OCI-LY3 (cell line): ENCODE data around the gene KLHL29.

Source experiments
- H2AFZ ChIP-seq: fragments of 200-600, 300-600 bp; shearing (Covaris generic); 2 replicates; pipeline ENCODE4 v1.6.0; 2014; ENCODE audit warnings: antibody characterized with exemption, low read depth, low read length
- H3K27ac ChIP-seq: fragments of 200-600, 300-600 bp; sonication (generic); 2 replicates; pipeline ENCODE4 v1.5.1; 2014; ENCODE audit warnings: mild to moderate bottlenecking, low read length, moderate library complexity, mixed read lengths
- H3K27me3 ChIP-seq: fragments of 200-600, 300-600 bp; sonication (generic); 2 replicates; pipeline ENCODE4 v1.6.1; 2014; ENCODE audit warnings: low read depth, low read length, mixed read lengths
- H3K36me3 ChIP-seq: fragments of 200-600, 300-600 bp; sonication (generic); replicated peaks from 2 replicates; pipeline ENCODE3; 2014; ENCODE audit warnings: low read depth, low read length, mixed read lengths
- H3K4me1 ChIP-seq: fragments of 300-600, 200-600 bp; sonication (generic); 2 replicates; pipeline ENCODE4 v1.6.1; 2014; ENCODE audit warnings: low read length, mixed read lengths
- H3K4me2 ChIP-seq: fragments of 200-600, 300-600 bp; sonication (generic); 2 replicates; pipeline ENCODE4 v1.6.1; 2014; ENCODE audit warnings: low read length, mixed read lengths
- H3K4me3 ChIP-seq: fragments of 300-600, 200-600 bp; sonication (generic); 2 replicates; pipeline ENCODE4 v1.5.1; 2014; ENCODE audit warnings: antibody characterized with exemption, mild to moderate bottlenecking, low read length, moderate library complexity
- H3K79me2 ChIP-seq: fragments of 300-600, 200-600 bp; shearing (Covaris generic); 2 replicates; pipeline ENCODE4 v1.6.1; 2014; ENCODE audit warnings: mild to moderate bottlenecking, low read length, mixed read lengths
- H3K9ac ChIP-seq: fragments of 300-600, 200-600 bp; shearing (Covaris generic); 2 replicates; pipeline ENCODE4 v1.6.0; 2014; ENCODE audit warnings: mild to moderate bottlenecking, low read length, moderate library complexity
- H3K9me3 ChIP-seq: fragments of 200-600, 300-600 bp; shearing (Covaris generic); 2 replicates; pipeline ENCODE4 v1.6.1; 2014; ENCODE audit warnings: low read length, mixed read lengths; ENCODE audit not compliant: insufficient read depth
- H4K20me1 ChIP-seq: fragments of 200-600, 300-600 bp; sonication (generic); 2 replicates; pipeline ENCODE4 v1.6.1; 2016; ENCODE audit warnings: low read length, mixed read lengths; ENCODE audit not compliant: insufficient read depth
- EZH2phosphoT487 ChIP-seq: fragments of 200-600 bp; shearing (Covaris generic); IDR thresholded peaks from 2 replicates; pipeline ENCODE4 v1.6.1; 2018; ENCODE audit warnings: antibody characterized with exemption, mixed run types, low read depth
- TF ChIP-seq, protein P1 (sequence below): fragments of 200-600, 300-600 bp; sonication (generic); IDR thresholded peaks from 2 replicates; pipeline ENCODE4 v1.5.1; 2014; ENCODE audit warnings: antibody characterized with exemption, low read length, low read depth

The KLHL29 gene

DNA sequence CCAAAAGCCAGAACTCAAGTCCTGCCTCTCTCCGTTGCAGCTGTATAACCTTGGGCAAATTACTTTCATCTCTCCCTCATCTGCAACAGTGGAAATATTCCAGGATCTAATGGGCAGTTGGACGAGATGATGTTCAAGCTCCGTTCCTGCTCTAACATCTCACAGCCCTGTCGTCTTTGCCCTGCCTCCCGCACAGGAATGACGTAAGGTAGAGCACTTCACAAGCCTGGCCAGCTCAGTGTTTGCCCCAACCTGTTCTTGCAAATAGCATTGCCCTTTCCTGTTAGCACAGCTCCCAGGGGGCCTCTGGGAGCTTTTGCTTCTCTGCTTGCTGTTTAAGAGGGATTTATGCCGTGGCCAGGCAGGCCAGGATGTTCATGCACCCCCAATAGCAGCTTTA is 107.9 kb downstream of the KLHL29 start:
- Histone ChIP-seq H2AFZ (no peak overlapping the region), H3K36me3 (no peaks in the 10 kb centered on the region), H3K27me3 (no peaks in the 10 kb centered on the region), H3K4me2 (no peak overlapping the region), H3K9me3 (no peaks in the 10 kb centered on the region), H4K20me1 (no peaks in the 10 kb centered on the region), H3K4me1 (no peaks in the 10 kb centered on the region), H3K4me3 (no peak overlapping the region), H3K27ac (no peak overlapping the region), H3K79me2 (no peaks in the 10 kb centered on the region), H3K9ac (no peak overlapping the region)
- TF ChIP-seq, protein P1, sequence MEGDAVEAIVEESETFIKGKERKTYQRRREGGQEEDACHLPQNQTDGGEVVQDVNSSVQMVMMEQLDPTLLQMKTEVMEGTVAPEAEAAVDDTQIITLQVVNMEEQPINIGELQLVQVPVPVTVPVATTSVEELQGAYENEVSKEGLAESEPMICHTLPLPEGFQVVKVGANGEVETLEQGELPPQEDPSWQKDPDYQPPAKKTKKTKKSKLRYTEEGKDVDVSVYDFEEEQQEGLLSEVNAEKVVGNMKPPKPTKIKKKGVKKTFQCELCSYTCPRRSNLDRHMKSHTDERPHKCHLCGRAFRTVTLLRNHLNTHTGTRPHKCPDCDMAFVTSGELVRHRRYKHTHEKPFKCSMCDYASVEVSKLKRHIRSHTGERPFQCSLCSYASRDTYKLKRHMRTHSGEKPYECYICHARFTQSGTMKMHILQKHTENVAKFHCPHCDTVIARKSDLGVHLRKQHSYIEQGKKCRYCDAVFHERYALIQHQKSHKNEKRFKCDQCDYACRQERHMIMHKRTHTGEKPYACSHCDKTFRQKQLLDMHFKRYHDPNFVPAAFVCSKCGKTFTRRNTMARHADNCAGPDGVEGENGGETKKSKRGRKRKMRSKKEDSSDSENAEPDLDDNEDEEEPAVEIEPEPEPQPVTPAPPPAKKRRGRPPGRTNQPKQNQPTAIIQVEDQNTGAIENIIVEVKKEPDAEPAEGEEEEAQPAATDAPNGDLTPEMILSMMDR = no peak
- no peak for TF ChIP-seq EZH2phosphoT487

DNA sequence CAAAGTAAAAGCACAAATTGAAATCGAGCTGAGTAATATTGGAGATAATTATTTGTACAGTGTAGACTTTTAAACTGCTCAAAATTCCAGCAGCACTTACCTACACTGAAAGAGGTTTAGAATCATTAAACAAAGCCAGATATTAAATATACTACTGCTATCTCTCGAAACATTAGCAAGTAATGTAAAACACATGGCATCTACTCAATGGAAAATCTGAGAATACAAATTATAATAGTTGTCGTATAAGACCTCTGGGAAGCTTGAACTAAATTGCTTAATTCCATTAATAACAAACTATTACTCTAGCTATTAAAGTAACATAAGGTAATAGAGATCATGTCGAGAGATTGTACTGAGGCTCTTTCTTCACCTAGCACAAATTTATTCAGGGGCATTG is 108.9 kb downstream of the KLHL29 start:
- no peaks in the 10 kb centered on the region for H3K79me2 ChIP-seq
- no peak overlapping the region for H3K4me3 ChIP-seq
- H4K20me1 ChIP-seq = no peaks in the 10 kb centered on the region
- no peak overlapping the region for H2AFZ ChIP-seq
- H3K27me3 ChIP-seq = no peaks in the 10 kb centered on the region
- no peak overlapping the region for H3K4me2 ChIP-seq
- TF ChIP-seq, protein P1 = no peak
- TF ChIP-seq EZH2phosphoT487 = no peak
- H3K9ac ChIP-seq = no peak overlapping the region
- no peaks in the 10 kb centered on the region for H3K9me3 ChIP-seq
- no peaks in the 10 kb centered on the region for H3K4me1 ChIP-seq
- H3K27ac ChIP-seq = no peak overlapping the region
- no peaks in the 10 kb centered on the region for H3K36me3 ChIP-seq

DNA sequence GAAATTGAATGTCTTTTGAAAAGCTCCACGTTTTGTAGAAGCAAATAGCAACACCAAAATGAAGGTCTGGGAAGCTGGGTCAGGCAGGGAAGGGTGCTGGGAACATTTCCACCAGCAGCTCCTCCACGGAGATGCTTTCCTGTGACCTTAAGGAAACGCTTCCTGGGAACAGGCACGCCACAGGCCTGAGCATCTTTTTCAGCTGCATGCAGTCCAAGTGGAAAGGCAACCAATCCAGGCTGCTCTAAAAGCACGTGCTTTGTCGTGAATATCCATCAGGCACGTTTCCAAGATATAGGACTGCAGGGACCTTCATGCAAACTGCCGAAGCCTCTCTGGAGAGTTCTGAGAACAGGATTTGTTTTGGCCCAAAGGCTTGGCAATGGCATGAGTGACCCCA is 109.3 kb downstream of the KLHL29 start:
- Histone ChIP-seq H3K27me3 (no peaks in the 10 kb centered on the region), H3K9ac (no peak overlapping the region), H2AFZ (no peak overlapping the region), H4K20me1 (no peaks in the 10 kb centered on the region), H3K79me2 (no peaks in the 10 kb centered on the region), H3K4me2 (no peak overlapping the region), H3K4me3 (no peak overlapping the region), H3K36me3 (no peaks in the 10 kb centered on the region), H3K4me1 (no peaks in the 10 kb centered on the region), H3K9me3 (no peaks in the 10 kb centered on the region), H3K27ac (no peak overlapping the region)
- TF ChIP-seq, protein P1 = no peak

DNA sequence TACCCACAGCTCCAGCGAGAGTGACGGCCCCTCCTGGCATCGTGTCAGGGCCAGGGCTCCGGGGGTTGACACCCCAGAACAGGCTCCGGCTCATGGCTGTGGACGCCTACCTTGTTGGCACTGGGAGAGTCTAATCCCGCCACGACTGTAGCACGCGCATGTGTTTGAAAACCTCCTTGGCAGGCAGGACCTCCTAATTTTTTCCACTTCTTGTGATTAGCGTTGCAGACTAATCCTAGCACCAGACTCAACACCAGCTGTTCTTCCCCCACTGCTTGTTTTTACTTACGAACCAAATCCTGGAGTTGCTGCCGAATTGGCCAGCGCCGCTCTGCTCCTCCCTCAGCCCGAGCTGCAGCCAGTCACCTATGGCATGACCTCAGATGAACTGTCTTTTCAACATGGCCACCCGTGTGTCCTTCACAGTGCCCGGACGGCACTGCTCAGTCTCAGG is 110.7 kb downstream of the KLHL29 start:
- Histone ChIP-seq H3K27me3 (no peaks in the 10 kb centered on the region), H3K27ac (no peak overlapping the region), H3K4me3 (no peak overlapping the region), H3K79me2 (no peaks in the 10 kb centered on the region), H4K20me1 (no peaks in the 10 kb centered on the region), H3K36me3 (no peaks in the 10 kb centered on the region), H3K9ac (no peak overlapping the region), H3K4me1 (no peaks in the 10 kb centered on the region), H3K9me3 (no peaks in the 10 kb centered on the region), H2AFZ (no peak overlapping the region), H3K4me2 (no peak overlapping the region)
- TF ChIP-seq EZH2phosphoT487 = no peak
- TF ChIP-seq, protein P1 = no peak
